Fibroblast of lung (primary cell): ENCODE data around the gene ITPR2. TPM values are rescaled to one million over a fixed set of nuclear protein-coding genes. Genes with fewer than 3 reads are reported as not detected.

Experiments
- DNase-seq, 2 donors: peaks; one replicate each; pipeline versions ENCODE4 v3.0.0 to v3.0.0-alpha.2; 2010; ENCODE audit warnings: low read depth in 2 of 2
- H2AFZ ChIP-seq: 2 replicates; pipeline ENCODE4 v1.5.1; 2012; ENCODE audit warnings: low read length, control low read depth, inconsistent platforms
- H3K27ac ChIP-seq: 2 replicates; pipeline ENCODE4 v1.5.1; 2011; ENCODE audit warnings: low read length, control low read depth; ENCODE audit not compliant: insufficient read depth
- H3K27me3 ChIP-seq: 2 replicates; pipeline ENCODE4 v1.5.1; 2011; ENCODE audit warnings: mild to moderate bottlenecking, low read length; ENCODE audit not compliant: control insufficient read depth, insufficient read depth
- H3K36me3 ChIP-seq: 2 replicates; pipeline ENCODE4 v1.5.1; 2011; ENCODE audit warnings: low read length; ENCODE audit not compliant: control insufficient read depth, insufficient read depth
- H3K4me1 ChIP-seq: 2 replicates; pipeline ENCODE4 v1.5.1; 2011; ENCODE audit warnings: low read length; ENCODE audit not compliant: control insufficient read depth, insufficient read depth; ENCODE audit errors: extremely low read depth
- H3K4me2 ChIP-seq: 2 replicates; pipeline ENCODE4 v1.5.1; 2011; ENCODE audit warnings: low read length, control low read depth; ENCODE audit not compliant: insufficient read depth; ENCODE audit errors: extremely low read depth
- H3K4me3 ChIP-seq, 4 experiments: fragments of 200-600 bp in 1 of 4; sonication (generic) in 1 of 4; replicated peaks in 1 of 4; 2 replicates each; pipeline ENCODE4 v1.5.1; 2011 to 2016; ENCODE audit warnings: low read length in 4 of 4, low read depth in 3 of 4, mild to moderate bottlenecking in 3 of 4, control low read depth in 2 of 4, inconsistent platforms in 1 of 4, mixed read lengths in 1 of 4; ENCODE audit not compliant: insufficient read depth in 1 of 4; ENCODE audit errors: control extremely low read depth in 1 of 4
- H3K79me2 ChIP-seq: 2 replicates; pipeline ENCODE4 v1.5.1; 2012; ENCODE audit warnings: mild to moderate bottlenecking, low read length, inconsistent platforms; ENCODE audit not compliant: control insufficient read depth, insufficient read depth
- H3K9ac ChIP-seq: 2 replicates; pipeline ENCODE4 v1.5.1; 2011; ENCODE audit warnings: mild to moderate bottlenecking, low read length, control low read depth; ENCODE audit not compliant: insufficient read depth
- H3K9me3 ChIP-seq: 2 replicates; pipeline ENCODE4 v1.5.1; 2012; ENCODE audit warnings: low read depth, low read length; ENCODE audit not compliant: control insufficient read depth, insufficient read depth
- H4K20me1 ChIP-seq: 2 replicates; pipeline ENCODE4 v1.5.1; 2011; ENCODE audit warnings: low read length; ENCODE audit not compliant: control insufficient read depth, insufficient read depth; ENCODE audit errors: extremely low read depth
- CTCF ChIP-seq, 2 donors: IDR thresholded peaks in 1 of 2; conservative IDR thresholded peaks in 1 of 2; 1 replicate in 1 of 2; 2 replicates in 1 of 2; pipeline ENCODE4 v1.5.1; 2011 to 2012; ENCODE audit warnings: low read length in 2 of 2, control low read depth in 1 of 2, inconsistent platforms in 1 of 2, low read depth in 1 of 2, mild to moderate bottlenecking in 1 of 2
- EZH2 ChIP-seq: IDR thresholded peaks from 2 replicates; pipeline ENCODE4 v1.5.1; 2012; ENCODE audit warnings: low read length, control low read depth, mild to moderate bottlenecking; ENCODE audit errors: missing control alignments
- polyA plus RNA-seq, 2 donors: library from polyadenylated mRNA; depleted of rRNA in 1 of 2; stranded (reverse) in 1 of 2; unstranded in 1 of 2; fragments of >200 nt; gene quantifications; 2 replicates each; pipeline ENCODE4 v1.2.1, GENCODE V29; 2011 to 2012; ENCODE audit warnings: missing spikeins in 1 of 2
- total RNA-seq: library from RNA; depleted of rRNA; stranded (reverse); fragments of >200 nt; gene quantifications from 2 replicates; pipeline ENCODE4 v1.2.1, GENCODE V29; 2014

The ITPR2 gene
- total and polyA plus RNA-seq, 2 donors (not counting 1 experiment from before 2014, with no cell fraction given), result 5.1 to 24.6 TPM

DNA sequence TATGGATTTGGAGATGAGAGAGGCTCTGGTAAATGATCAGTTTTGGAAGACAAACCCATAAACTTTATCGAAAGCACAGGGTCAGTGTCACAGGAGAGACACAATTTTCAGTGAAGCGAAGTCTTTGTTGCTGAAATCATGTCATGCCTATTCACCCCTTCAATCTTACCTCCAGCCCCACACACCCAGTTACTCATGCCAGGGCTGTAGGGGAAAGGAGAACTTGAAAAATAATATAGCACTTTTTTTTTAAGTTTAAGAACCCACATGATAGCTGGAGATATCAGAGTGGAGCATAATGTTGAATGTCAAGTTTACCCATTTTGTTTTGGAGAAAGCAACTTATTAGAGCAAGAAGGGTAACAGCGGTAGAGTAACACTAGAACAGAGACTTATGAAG is 530.2 kb downstream of the ITPR2 start:
- H3K4me3 ChIP-seq, result no peak overlapping the region
- TF ChIP-seq CTCF (conservative IDR thresholded peaks at IDR 0.05 in 1 of 2, IDR thresholded peaks at IDR 0.05 in 1 of 2; ENCODE audit: low read depth in 1 of 2, low read length in 2 of 2), result no peak
- TF ChIP-seq EZH2, result no peak
- no peak overlapping the region for H3K4me2 ChIP-seq
- peaks cover 3% of the 10 kb centered on the region for H3K4me1 ChIP-seq
- H3K9ac ChIP-seq, result no peak overlapping the region
- no peak overlapping the region for H2AFZ ChIP-seq
- H3K27me3 ChIP-seq, result no peaks in the 10 kb centered on the region
- H3K36me3 ChIP-seq, result no peaks in the 10 kb centered on the region
- H3K79me2 ChIP-seq, result no peaks in the 10 kb centered on the region
- no peak for DNase-seq
- no peaks in the 10 kb centered on the region for H4K20me1 ChIP-seq
- H3K9me3 ChIP-seq, result no peaks in the 10 kb centered on the region
- H3K27ac ChIP-seq, result no peak overlapping the region

DNA sequence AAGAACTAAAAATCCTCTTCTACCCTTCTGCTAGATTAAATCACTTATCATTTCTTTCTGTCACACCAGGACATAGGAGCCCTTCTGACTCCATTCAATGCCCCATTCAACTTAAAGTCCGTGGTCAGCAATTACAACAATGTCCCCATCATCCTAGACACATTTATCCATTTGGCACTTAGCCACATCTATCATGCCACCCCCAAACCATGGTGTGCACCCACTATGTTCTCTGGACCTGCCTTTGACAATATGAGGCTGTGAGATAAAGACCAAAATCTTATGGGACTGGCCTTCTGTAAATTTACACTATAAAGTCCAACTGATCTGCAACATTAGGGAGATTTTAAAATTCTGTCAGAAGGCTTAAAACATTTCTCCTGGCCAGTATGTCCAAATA is 533.2 kb downstream of the ITPR2 start:
- no peak for DNase-seq
- H3K9ac ChIP-seq, result no peak overlapping the region

More for the DNA sequence above, 533.2 kb downstream of the ITPR2 start:
- no peak overlapping the region for H3K4me2 ChIP-seq
- H3K9me3 ChIP-seq, result no peaks in the 10 kb centered on the region
- H3K4me3 ChIP-seq, result no peak overlapping the region
- no peaks in the 10 kb centered on the region for H3K27me3 ChIP-seq
- no peaks in the 10 kb centered on the region for H3K36me3 ChIP-seq
- H3K27ac ChIP-seq, result no peak overlapping the region
- H3K79me2 ChIP-seq, result no peaks in the 10 kb centered on the region
- TF ChIP-seq EZH2, result no peak
- TF ChIP-seq CTCF (conservative IDR thresholded peaks at IDR 0.05 in 1 of 2, IDR thresholded peaks at IDR 0.05 in 1 of 2; ENCODE audit: low read depth in 1 of 2, low read length in 2 of 2), result no peak
- H2AFZ ChIP-seq, result no peak overlapping the region
- H3K4me1 ChIP-seq, result peaks cover 3% of the 10 kb centered on the region
- no peaks in the 10 kb centered on the region for H4K20me1 ChIP-seq
